ENCODE data around the gene SEZ6L. TPM values are rescaled to one million over a fixed set of nuclear protein-coding genes. Genes with fewer than 3 reads are reported as not detected.

The SEZ6L gene
- total RNA-seq, 2 experiments from 2014 or later: 0.05 TPM; not detected in 1

- Histone ChIP-seq H3K9me3 (ENCODE audit: control insufficient read depth in 1 of 2, insufficient read depth in 1 of 2, low read length in 2 of 2) (no peaks in the 10 kb centered on the region), H3K27me3 (ENCODE audit: control insufficient read depth in 1 of 2, insufficient read depth in 2 of 2, low read length in 2 of 2) (peaks cover 2 to 8% of the 10 kb centered on the region in 2 experiments), H3K4me1 (ENCODE audit: insufficient read depth, low read length) (no peaks in the 10 kb centered on the region), H3K4me3 (ENCODE audit: low read length) (no peak overlapping the region), H3K27ac (ENCODE audit: low read depth in 1 of 2, low read length in 2 of 2) (no peak overlapping the region), H3K36me3 (ENCODE audit: insufficient read depth, low read length) (no peaks in the 10 kb centered on the region)
- no peak for DNase-seq
- Mint-ChIP-seq H3K36me3 (ENCODE audit: low read depth) (no peaks in the 10 kb centered on the region), H3K9me3 (no peaks in the 10 kb centered on the region), H3K4me1 (ENCODE audit: low read depth) (no peaks in the 10 kb centered on the region), H3K27me3 (peaks cover 52% of the 10 kb centered on the region), H3K4me3 (no peak overlapping the region), H3K27ac (no peak overlapping the region)
- intact Hi-C loops (cut with DNase I, micrococcal nuclease): no loop called here
- CTCF ChIA-PET: no interaction called here
- POLR2A ChIA-PET: no interaction called here
- no peak for TF ChIP-seq CTCF (IDR thresholded peaks at IDR 0.05)
- no peak for ATAC-seq (ENCODE audit: poor library complexity)
Measured at GRCh38 chr22:26389125-26389524, 219.9 kb downstream of the SEZ6L start.

GRCh38 chr22:26391091-26391490, 221.8 kb downstream of the SEZ6L start:
- Histone ChIP-seq H3K27me3 (ENCODE audit: control insufficient read depth in 1 of 2, insufficient read depth in 2 of 2, low read length in 2 of 2) (peaks cover 0 to 4% of the 10 kb centered on the region in 2 experiments), H3K4me3 (ENCODE audit: low read length) (no peak overlapping the region), H3K4me1 (ENCODE audit: insufficient read depth, low read length) (no peaks in the 10 kb centered on the region), H3K9me3 (ENCODE audit: control insufficient read depth in 1 of 2, insufficient read depth in 1 of 2, low read length in 2 of 2) (no peaks in the 10 kb centered on the region), H3K36me3 (ENCODE audit: insufficient read depth, low read length) (no peaks in the 10 kb centered on the region), H3K27ac (ENCODE audit: low read depth in 1 of 2, low read length in 2 of 2) (no peak overlapping the region)
- ChIA-PET CTCF (no interaction called here), POLR2A (no interaction called here)
- intact Hi-C loops (cut with DNase I, micrococcal nuclease): no loop called here
- no peak for ATAC-seq (ENCODE audit: poor library complexity)
- DNase-seq: no peak
- no peak for TF ChIP-seq CTCF (IDR thresholded peaks at IDR 0.05)
- peaks cover 37% of the 10 kb centered on the region for H3K27me3 Mint-ChIP-seq
- no peak overlapping the region for H3K27ac Mint-ChIP-seq
- no peak overlapping the region for H3K4me3 Mint-ChIP-seq
- no peaks in the 10 kb centered on the region for H3K9me3 Mint-ChIP-seq
- no peaks in the 10 kb centered on the region for H3K4me1 Mint-ChIP-seq (ENCODE audit: low read depth)
- no peaks in the 10 kb centered on the region for H3K36me3 Mint-ChIP-seq (ENCODE audit: low read depth)

- ChIA-PET POLR2A (no interaction called here), CTCF (no interaction called here)
- H3K4me3 Mint-ChIP-seq: no peak overlapping the region
- H3K4me3 ChIP-seq (ENCODE audit: low read length): no peak overlapping the region
- DNase-seq: no peak
- H3K27me3 Mint-ChIP-seq: peaks cover 32% of the 10 kb centered on the region
- no peaks in the 10 kb centered on the region for H3K9me3 Mint-ChIP-seq
- no peak overlapping the region for H3K27ac Mint-ChIP-seq
- no peaks in the 10 kb centered on the region for H3K4me1 Mint-ChIP-seq (ENCODE audit: low read depth)
- no peak overlapping the region for H3K27ac ChIP-seq (ENCODE audit: low read depth in 1 of 2, low read length in 2 of 2)
- H3K36me3 Mint-ChIP-seq (ENCODE audit: low read depth): no peaks in the 10 kb centered on the region
- no peaks in the 10 kb centered on the region for H3K36me3 ChIP-seq (ENCODE audit: insufficient read depth, low read length)
- H3K9me3 ChIP-seq (ENCODE audit: control insufficient read depth in 1 of 2, insufficient read depth in 1 of 2, low read length in 2 of 2): no peaks in the 10 kb centered on the region
- no peaks in the 10 kb centered on the region for H3K4me1 ChIP-seq (ENCODE audit: insufficient read depth, low read length)
- no peak for ATAC-seq (ENCODE audit: poor library complexity)
- H3K27me3 ChIP-seq (ENCODE audit: control insufficient read depth in 1 of 2, insufficient read depth in 2 of 2, low read length in 2 of 2): peaks cover 0 to 4% of the 10 kb centered on the region in 2 experiments
- intact Hi-C loops (cut with DNase I, micrococcal nuclease): no loop called here
- no peak for TF ChIP-seq CTCF (IDR thresholded peaks at IDR 0.05)
Measured at GRCh38 chr22:26391623-26392022, 222.4 kb downstream of the SEZ6L start.

Measured in CD4-positive, alpha-beta T cell (primary cell).